ENCODE measurements around the gene TAF13.
"Not testable (repeated sequence)": the region's sequence is repeated elsewhere in the genome, so short reads cannot be mapped to it uniquely, and the experiment has no call there.

Gene TAF13

GRCh38 chr1:109091078-109091838, 15.5 kb upstream of the TAF13 start:
- no peak for DNase-seq

DNA sequence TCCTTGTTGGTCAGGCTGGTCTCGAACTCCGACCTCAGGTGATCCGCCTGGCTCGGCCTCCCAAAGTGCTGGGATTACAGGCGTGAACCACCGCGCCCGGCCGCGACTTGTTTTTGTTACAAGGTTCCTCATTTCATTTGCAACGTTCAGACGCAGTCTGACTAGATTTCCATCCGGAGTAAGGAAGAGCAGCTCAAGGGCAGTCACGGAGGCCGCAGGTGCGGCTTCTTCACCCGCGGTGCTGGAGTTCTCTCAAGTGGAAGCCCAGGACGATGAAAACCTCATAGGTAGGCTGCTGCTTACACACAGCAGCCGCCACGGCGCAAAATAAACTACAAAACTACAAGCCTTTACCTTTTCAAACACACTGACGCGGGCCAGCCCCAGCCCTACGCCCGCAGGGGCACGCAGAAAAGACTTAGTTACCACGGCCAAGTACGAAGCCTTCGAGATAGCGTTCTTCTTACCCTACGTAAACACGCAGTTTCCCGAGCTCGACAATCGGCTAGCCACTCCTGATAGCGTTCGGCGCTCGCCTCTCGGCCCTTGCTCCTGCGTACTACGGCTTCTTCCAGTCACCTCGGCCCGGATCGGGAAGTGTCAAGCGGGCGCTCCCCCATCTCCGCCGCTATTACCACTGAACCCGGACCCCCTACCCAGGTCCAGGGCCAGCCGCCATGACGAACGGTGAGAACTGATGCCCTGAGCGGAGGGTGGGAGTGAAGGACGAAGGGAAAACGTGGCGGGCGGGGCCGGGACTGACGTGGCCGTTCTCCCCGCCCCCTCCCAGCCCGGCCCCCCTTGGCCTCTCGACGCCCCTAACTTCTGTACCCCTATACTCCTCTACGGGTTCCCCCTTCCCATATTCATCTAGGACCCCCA, 14.6 kb upstream of the TAF13 start, which contains the start of gene TMEM167B:
Gene TMEM167B, plus strand, starts transcription at position 569 of the 882 bp plus-strand sequence. Its CDS starts 109 bp downstream, at position 678.
- DNase-seq, result peak; percentile 86 to 90

GRCh38 chr1:109089242-109090015, 13.6 kb upstream of the TAF13 start:
- peak; percentile 52 to 61 for DNase-seq

DNA sequence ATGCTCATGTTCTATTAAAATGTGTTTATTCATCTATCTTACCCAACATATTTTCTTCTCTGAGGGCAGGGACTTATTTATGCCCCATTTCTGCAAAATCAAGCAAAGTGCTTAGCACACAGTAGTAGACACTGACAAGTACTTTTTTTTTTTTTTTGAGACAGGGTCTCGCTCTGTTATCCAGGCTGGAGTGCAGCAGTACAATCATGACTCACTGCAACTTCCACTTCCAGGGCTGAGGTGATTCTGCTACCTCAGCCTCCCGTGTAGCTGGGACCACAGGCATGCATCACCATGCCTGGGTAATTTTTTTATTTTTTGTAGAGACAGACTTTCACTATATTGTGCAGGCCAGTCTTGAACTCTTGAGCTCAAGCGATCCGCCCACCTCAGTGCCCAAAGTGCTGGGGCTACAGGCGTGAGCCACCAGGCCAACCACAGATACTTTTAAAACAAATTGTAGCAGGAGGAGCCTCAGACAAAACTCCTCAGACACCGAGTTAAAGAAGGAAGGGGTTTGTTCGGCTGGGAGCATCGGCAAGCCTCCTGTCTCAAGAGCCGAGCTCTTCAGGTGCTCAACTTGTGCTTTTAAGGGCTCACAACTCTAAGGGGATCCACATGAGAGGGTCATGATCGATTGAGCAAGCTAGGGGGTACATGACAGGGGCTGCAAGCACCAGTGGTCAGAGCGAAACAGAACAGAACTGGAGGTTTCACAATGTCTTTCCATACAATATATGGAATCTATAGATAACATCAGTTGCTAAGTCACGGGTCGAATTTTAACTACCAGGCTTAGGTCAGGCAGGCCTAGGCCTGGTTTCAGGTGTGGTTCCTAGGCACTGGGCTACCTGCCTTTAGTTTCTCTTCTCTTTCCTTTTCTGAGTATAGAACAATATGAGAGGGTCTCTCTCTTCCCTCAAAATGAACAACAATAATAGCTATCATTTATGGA, 9.0 kb upstream of the TAF13 start:
- DNase-seq, result no peak

- no peak for DNase-seq
Observed at GRCh38 chr1:109083923-109084322, 8.1 kb upstream of the TAF13 start.

DNA sequence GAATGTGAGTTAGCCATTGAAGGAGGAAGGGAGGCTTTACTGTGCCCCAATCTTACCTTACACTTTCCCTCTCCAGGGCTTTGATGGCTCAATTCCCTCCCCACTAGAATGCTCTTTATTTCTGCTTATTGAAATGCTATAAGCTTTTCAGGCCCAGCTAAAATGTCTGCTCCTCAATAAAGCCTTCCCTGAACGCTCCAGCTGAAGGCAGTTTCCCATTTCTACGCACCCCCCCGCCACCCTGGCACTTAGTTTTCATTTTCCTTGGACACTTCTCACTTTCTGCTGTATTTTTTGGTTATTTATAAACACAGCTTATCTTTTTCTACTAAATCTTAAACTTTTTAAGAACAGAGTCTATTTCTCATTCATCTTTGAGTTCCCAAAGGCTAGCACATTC, 7.7 kb upstream of the TAF13 start:
- DNase-seq, result no peak

DNA sequence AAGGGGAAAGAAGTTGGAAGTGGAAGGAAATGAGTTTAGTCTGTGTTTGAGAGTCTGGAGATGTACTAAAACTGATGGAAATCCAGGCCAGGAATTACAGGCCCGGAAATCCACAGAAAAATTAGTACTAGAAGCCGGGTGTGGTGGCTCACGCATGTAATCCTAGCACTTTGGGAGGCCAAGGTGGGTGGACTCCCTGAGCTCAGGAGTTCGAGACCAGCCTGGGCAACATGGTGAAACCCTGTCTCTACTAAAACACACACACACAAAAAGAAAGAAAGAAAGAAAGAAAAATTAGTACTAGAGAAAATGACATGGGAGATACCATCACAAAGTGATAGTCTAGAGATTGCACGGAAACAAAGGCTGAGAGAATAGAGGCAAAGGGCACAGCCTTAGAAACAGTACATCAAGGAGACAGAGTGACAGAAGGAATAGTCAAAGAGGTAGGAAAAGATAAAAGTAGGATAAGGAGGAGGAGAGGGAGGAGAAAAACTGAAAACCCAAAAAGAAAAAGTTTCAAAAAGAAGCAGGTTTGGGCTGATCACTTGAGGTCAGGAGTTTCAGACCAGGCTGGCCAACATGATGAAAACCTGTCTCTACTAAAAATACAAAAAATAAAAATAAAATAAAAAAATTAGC, 4.8 kb upstream of the TAF13 start:
- no peak for DNase-seq

DNA sequence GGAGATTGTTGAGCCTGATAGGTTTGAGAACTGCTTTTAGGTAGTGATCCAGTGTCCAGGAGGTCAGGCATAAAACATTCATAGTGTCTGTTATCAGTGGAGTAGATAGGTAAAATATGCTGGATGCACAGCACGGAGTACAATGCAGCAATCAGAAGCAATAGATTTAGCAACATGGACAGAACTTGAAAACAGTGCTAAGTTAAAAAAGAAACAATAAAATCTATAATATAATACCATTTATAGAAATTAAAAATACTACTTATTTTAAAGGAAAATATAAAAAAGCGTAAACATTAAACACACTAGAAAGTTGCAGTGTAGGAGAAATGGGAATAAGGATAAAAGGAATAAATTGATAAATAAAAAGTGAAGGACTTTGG, 3.4 kb upstream of the TAF13 start:
- DNase-seq, result no peak

- DNase-seq, result no peak
Observed at GRCh38 chr1:109078317-109078716, 2.5 kb upstream of the TAF13 start.

- no peak for DNase-seq
Observed at GRCh38 chr1:109069294-109069693, 6.5 kb downstream of the TAF13 start.

- DNase-seq, result no peak
Observed at GRCh38 chr1:109067883-109068282, 7.9 kb downstream of the TAF13 start.

DNA sequence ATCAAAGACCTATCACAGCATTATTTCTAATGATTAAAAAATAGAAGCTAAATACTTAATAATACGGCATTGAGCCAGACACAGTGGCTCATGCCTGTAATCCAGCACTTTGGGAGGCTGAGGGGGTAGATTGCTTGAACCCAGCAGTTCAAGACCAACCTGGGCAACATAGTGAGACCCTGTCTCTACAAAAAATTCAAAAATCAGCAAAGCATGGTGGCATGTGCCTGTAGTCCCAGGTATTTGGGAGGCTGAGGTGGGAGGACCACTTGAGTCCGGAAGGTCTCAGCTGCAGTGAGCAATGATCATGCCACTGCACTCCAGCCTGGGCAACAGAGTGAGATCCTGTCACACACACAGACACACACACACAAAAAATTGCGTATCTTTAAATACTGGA, 10.7 kb downstream of the TAF13 start:
- no peak for DNase-seq

DNA sequence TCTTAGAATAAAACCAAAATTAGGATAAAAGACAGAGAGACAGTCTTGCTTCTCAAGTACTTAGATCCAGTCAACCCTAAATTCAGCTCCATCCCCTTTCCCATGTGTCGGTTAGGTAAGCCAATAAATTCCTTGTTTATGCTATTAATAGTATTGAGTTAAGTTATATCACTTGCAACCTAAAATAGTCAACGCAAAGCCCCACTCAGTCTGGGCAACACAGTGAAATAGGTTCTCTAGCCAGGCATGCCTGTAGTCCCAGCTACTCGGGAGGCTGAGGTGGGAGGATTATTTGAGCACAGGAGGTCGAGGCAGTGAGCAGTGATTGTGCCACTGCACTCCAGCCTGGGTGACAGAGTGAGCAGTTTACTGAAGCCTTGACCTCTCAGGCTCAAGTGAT, 14.6 kb downstream of the TAF13 start:
- no peak for DNase-seq

- no peak for DNase-seq
Observed at GRCh38 chr1:109060707-109061106, 15.1 kb downstream of the TAF13 start.

- DNase-seq, result no peak
Observed at GRCh38 chr1:109059026-109059425, 16.8 kb downstream of the TAF13 start.

DNA sequence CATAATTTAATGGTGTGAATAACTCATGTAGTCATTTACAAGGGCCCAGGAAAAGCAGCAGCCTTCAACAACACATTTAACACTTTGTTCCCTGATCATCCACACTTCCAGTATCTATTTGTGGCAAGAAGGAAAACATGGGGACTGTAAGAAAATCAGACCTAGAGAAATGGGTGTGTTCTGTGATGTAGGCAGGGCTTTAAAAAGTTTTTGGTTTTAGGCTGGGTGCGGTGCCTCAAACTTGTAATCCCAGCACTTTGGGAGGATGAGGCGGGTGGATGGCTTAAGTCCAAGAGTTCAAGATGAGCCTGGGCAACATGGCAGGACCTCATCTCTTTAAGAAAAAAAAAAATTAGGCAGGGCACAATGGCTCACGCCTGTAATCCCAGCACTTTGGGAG, 19.7 kb downstream of the TAF13 start:
- no peak for DNase-seq

DNA sequence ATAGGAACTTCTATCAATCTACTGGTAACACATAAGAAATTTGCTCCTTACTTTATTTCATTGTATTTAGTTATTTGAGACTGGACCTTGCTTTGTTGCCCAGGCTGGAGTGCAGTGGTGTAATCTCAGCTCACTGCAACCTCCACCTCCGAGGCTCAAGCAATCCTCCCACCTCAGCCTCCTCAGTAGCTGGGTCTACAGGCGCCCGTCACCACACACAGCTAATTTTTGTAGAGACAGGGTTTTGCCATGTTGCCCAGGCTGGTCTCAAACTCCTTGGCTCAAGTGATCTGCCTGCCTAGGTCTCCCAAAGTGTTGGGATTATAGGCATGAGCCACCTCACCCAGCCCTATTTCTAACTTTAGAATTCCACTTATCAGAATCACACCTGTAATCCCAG, 23.7 kb downstream of the TAF13 start:
- not testable (repeated sequence) for DNase-seq

- no peak for DNase-seq
Observed at GRCh38 chr1:109050228-109050995, 25.4 kb downstream of the TAF13 start.

DNA sequence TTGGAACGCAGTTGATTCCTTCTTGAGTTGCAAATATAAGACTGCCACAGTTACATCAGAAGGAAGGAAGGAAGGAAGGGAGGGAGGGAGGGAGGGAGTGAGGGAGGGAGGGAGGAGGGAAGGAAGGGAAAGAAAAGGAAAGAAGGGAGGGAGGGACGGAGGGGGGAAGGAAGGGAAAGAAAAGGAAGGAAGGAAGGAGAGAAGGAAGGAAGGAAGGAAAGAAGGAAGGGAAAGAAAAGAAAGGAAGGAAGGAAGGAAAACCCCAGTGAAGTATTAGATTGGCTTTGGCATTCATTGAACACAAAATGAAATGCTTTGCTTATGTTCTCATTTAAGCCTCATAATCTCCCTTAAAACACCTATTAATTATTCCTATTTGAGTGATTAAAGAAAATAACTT, 27.5 kb downstream of the TAF13 start:
- no peak for DNase-seq

GRCh38 chr1:109047339-109047738, 28.5 kb downstream of the TAF13 start:
- no peak for DNase-seq

DNA sequence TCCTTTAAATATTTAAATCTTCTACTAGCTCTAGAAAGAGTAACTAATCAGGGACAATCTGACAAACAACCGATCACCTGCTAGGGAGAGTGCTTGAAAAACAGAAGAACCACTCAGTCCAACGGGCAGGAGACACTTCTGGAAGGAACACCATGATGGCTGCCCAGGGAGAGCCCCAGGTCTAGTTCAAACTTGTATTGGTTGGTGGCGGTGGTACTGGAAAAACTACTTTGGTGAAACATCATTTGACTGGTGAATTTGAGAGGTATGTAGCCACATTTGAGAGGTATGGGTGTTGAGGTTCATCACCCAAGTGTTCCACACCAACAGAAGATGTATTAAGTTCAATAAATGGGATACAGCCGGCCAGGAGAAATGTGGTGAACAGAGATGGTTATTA, 29.1 kb downstream of the TAF13 start:
- DNase-seq, result no peak
